ENCODE measurements around the gene ABHD16B. TPM values are rescaled to one million over a fixed set of nuclear protein-coding genes. Genes with fewer than 3 reads are reported as not detected.

ABHD16B gene
- total and polyA plus RNA-seq, 2 of the 13 experiments (the other 11 are each of a cell fraction or from before 2014, with no cell fraction given), result not detected

- TF ChIP-seq ZBED4 (CRISPR knock-in tag; IDR thresholded peaks at IDR 0.05; ENCODE audit: borderline replicate concordance) (peak; percentile 54), ZNF597 (CRISPR knock-in tag; IDR thresholded peaks at IDR 0.05) (no peak), MAFF (IDR thresholded peaks at IDR 0.05; ENCODE audit: low read depth, low read length) (no peak), KDM5A (IDR thresholded peaks at IDR 0.05; ENCODE audit: borderline replicate concordance, low read length) (no peak), ETV5 (CRISPR knock-in tag; IDR thresholded peaks at IDR 0.05; ENCODE audit: borderline replicate concordance) (peak; percentile 80), ZFP37 (CRISPR knock-in tag; IDR thresholded peaks at IDR 0.05; ENCODE audit: borderline replicate concordance) (no peak; the same call in 1 of the 2 replicates), RBAK (CRISPR knock-in tag; IDR thresholded peaks at IDR 0.05) (no peak), FOXA1 (IDR thresholded peaks at IDR 0.05) (no peak), FOXA1 (CRISPR knock-in tag; IDR thresholded peaks at IDR 0.05) (peak; percentile 76), SOX5 (CRISPR knock-in tag; IDR thresholded peaks at IDR 0.05; ENCODE audit: borderline replicate concordance) (peak; percentile 48; the same call in 1 of the 2 replicates), PHB2 (IDR thresholded peaks at IDR 0.05; ENCODE audit: partially characterized antibody) (no peak), TBX3 (IDR thresholded peaks at IDR 0.05; ENCODE audit: borderline replicate concordance) (no peak), HDAC2 (CRISPR knock-in tag; IDR thresholded peaks at IDR 0.05) (peak; percentile 88), LRRFIP1 (CRISPR knock-in tag; conservative IDR thresholded peaks at IDR 0.05) (no peak), BCL3 (CRISPR knock-in tag; IDR thresholded peaks at IDR 0.05) (peak; percentile 76; the same call in 1 of the 2 replicates)
Measured at GRCh38 chr20:63858393-63859165, 2.7 kb upstream of the ABHD16B start (continued).

All from HepG2 (cell line).